CD14-positive monocyte (primary cell): ENCODE results near the gene PSTPIP1. TPM values are rescaled to one million over a fixed set of nuclear protein-coding genes. Genes with fewer than 3 reads are reported as not detected.
A peak's percentile ranks its signal among the peaks of the same experiment; 100 is the strongest.

Experiments used
- DNase-seq, 3 donors: peaks; one replicate each; pipeline ENCODE4 v3.0.0-alpha.2; 2011 to 2022
- H2AFZ ChIP-seq: 2 replicates; pipeline ENCODE4 v1.6.0; 2012; ENCODE audit warnings: mild to moderate bottlenecking, low read depth, low read length, inconsistent platforms; ENCODE audit not compliant: insufficient read depth, poor library complexity, severe bottlenecking
- H3K27ac ChIP-seq, 2 donors: 1 replicate in 1 of 2; 2 replicates in 1 of 2; pipeline ENCODE4 v1.5.1; 2012 to 2013; ENCODE audit warnings: low read length in 2 of 2, control low read depth in 1 of 2, inconsistent platforms in 1 of 2, low read depth in 1 of 2, mild to moderate bottlenecking in 1 of 2
- H3K27me3 ChIP-seq, 2 donors: one replicate each; pipeline versions ENCODE4 v1.6.0 to v1.6.1; 2011 to 2013; ENCODE audit warnings: low read length in 2 of 2; ENCODE audit not compliant: control insufficient read depth in 2 of 2, insufficient read depth in 2 of 2
- H3K36me3 ChIP-seq, 2 donors: replicated peaks in 1 of 2; 1 replicate in 1 of 2; 2 replicates in 1 of 2; pipeline versions ENCODE4 v1.5.1 to v1.6.1; 2012 to 2013; ENCODE audit warnings: low read length in 2 of 2, control low read depth in 1 of 2, inconsistent platforms in 1 of 2, mild to moderate bottlenecking in 1 of 2; ENCODE audit not compliant: insufficient read depth in 2 of 2, control insufficient read depth in 1 of 2
- H3K4me1 ChIP-seq, 2 donors: 1 replicate in 1 of 2; 2 replicates in 1 of 2; pipeline versions ENCODE4 v1.5.1 to v1.6.1; 2012 to 2013; ENCODE audit warnings: low read length in 2 of 2, control low read depth in 1 of 2, inconsistent platforms in 1 of 2, mild to moderate bottlenecking in 1 of 2, moderate library complexity in 1 of 2; ENCODE audit not compliant: insufficient read depth in 2 of 2, control insufficient read depth in 1 of 2
- H3K4me2 ChIP-seq: replicated peaks from 2 replicates; pipeline ENCODE3; 2012; ENCODE audit warnings: low read length, moderate library complexity, mild to moderate bottlenecking; ENCODE audit not compliant: poor library complexity, severe bottlenecking; ENCODE audit errors: extremely low read depth
- H3K4me3 ChIP-seq, 3 experiments: fragments of 200-600 bp in 1 of 3; sonication (generic) in 1 of 3; replicated peaks in 1 of 3; 1 replicate in 2 of 3; 2 replicates in 1 of 3; pipeline ENCODE4 v1.5.1; 2011 to 2013; ENCODE audit warnings: low read length in 3 of 3, mild to moderate bottlenecking in 3 of 3, control low read depth in 2 of 3, low read depth in 2 of 3, inconsistent platforms in 1 of 3, moderate library complexity in 1 of 3
- H3K79me2 ChIP-seq: 2 replicates; pipeline ENCODE4 v1.6.0; 2012; ENCODE audit warnings: mild to moderate bottlenecking, control low read depth, inconsistent platforms, low read length, moderate library complexity; ENCODE audit not compliant: insufficient read depth
- H3K9ac ChIP-seq: 2 replicates; pipeline ENCODE4 v1.6.0; 2017; ENCODE audit warnings: low read length, mild to moderate bottlenecking; ENCODE audit not compliant: insufficient read depth, poor library complexity, severe bottlenecking
- H3K9me3 ChIP-seq, 2 donors: replicated peaks in 1 of 2; 1 replicate in 1 of 2; 2 replicates in 1 of 2; pipeline versions ENCODE4 v1.5.1 to v1.6.1; 2012 to 2013; ENCODE audit warnings: low read length in 2 of 2, control low read depth in 1 of 2; ENCODE audit not compliant: control insufficient read depth in 1 of 2, insufficient read depth in 1 of 2
- H4K20me1 ChIP-seq: 2 replicates; pipeline ENCODE4 v1.6.0; 2012; ENCODE audit warnings: mild to moderate bottlenecking, low read length, control low read depth, moderate library complexity; ENCODE audit not compliant: insufficient read depth
- H3K27ac Mint-ChIP-seq, 7 donors: one replicate each; pipeline ENCODE4 v1.8.0; 2020; ENCODE audit warnings: mild to moderate bottlenecking in 7 of 7, mixed read lengths in 7 of 7, moderate library complexity in 6 of 7, inconsistent platforms in 2 of 7
- H3K27me3 Mint-ChIP-seq, 3 donors: one replicate each; pipeline ENCODE4 v1.8.0; 2021 to 2022; ENCODE audit warnings: low read depth in 3 of 3, mild to moderate bottlenecking in 3 of 3, mixed read lengths in 3 of 3, moderate library complexity in 3 of 3, inconsistent platforms in 1 of 3
- H3K36me3 Mint-ChIP-seq, 2 donors: one replicate each; pipeline ENCODE4 v1.8.0; 2020; ENCODE audit warnings: mixed read lengths in 2 of 2, inconsistent platforms in 1 of 2, mild to moderate bottlenecking in 1 of 2
- H3K4me1 Mint-ChIP-seq: one replicate; pipeline ENCODE4 v1.8.0; 2020; ENCODE audit warnings: mild to moderate bottlenecking, mixed read lengths
- H3K4me3 Mint-ChIP-seq, 2 donors: one replicate each; pipeline ENCODE4 v1.8.0; 2020; ENCODE audit warnings: mild to moderate bottlenecking in 2 of 2, mixed read lengths in 2 of 2, moderate library complexity in 1 of 2
- H3K9me3 Mint-ChIP-seq, 7 donors: one replicate each; pipeline ENCODE4 v1.8.0; 2020 to 2022; ENCODE audit warnings: mixed read lengths in 7 of 7, mild to moderate bottlenecking in 6 of 7, moderate library complexity in 6 of 7, inconsistent platforms in 2 of 7
- WGBS: methylation state at CpG from one replicate; pipeline ENCODE4 v1.1.5; 2013; ENCODE audit warnings: missing lambda C conversion rate; ENCODE audit not compliant: insufficient coverage; 5-methylcytosine and 5-hydroxymethylcytosine counted together
- intact Hi-C, 2 donors: fragments of 100-400 bp; cut with micrococcal nuclease; formaldehyde crosslinking; loops; one replicate each; pipeline versions ENCODE4 v1.15.0 to v1.15.1; 2023
- polyA plus RNA-seq, 3 donors: library from polyadenylated mRNA; depleted of rRNA in 1 of 3; unstranded in 2 of 3; stranded (reverse) in 1 of 3; fragments of 300-500 nt in 2 of 3; fragments of >200 nt in 1 of 3; fragmentation: Illumina TruSeq in 2 of 3; gene quantifications; 1 replicate in 2 of 3; 2 replicates in 1 of 3; pipeline ENCODE4 v1.2.3, GENCODE V29; 2012 to 2021
- TF ChIP-seq, protein P1 (sequence below): fragments of 200-600 bp; IDR thresholded peaks from one replicate; pipeline ENCODE4 v1.8.0; 2022; ENCODE audit warnings: antibody characterized with exemption, mild to moderate bottlenecking

PSTPIP1 gene
- polyA plus RNA-seq, 3 donors = 85.9 to 183 (median 86.8) TPM

DNA sequence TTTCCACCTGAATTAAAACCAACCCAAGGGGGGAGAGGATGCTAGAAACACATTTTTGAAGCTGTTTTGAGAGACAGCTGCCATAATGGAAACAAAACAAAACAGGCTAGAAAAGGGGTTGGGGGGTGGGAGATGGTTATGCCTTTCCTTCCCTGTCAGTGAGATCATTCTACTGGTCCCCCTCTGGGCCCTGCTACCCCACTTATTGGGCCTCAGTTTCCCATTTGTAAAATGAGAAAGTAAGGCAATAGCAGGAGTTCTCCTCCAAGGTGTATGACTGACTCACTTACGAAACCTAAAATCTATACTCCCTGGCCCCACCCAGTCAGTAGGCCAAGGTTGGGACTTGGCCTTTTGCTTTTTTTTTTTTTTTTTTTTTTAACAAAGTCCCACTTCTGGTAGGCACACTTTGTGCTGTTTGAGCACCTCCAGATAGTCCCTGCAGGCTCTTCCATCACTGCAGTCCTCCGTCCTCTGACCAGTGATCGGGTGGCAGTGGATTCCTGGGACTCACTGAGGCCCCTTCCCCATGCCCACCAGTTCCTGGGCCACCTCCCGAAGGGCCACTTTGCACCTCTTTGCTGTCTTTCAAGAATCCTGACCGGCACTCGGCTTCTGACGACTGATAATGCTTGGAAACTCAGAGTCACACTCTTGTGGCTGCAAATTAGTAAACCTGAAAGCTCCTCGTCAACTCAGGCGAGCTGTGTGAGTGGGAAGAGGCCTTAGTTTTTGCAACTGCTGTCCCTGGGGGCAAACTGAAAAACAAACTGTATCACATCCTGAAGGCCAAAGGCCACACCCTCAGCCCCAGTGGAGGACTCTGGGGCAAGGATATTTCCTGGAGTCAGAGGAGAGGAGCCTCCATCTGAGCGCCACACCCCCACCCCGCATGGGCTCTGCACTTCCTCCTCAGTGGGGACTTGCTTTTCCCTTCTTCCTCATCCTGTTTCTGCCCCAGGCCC is 6.7 kb upstream of the PSTPIP1 start:
- intact Hi-C loops = loop anchor here in 1 of 2 donors (10.0 kb wide), 1 partner anchor 77 kb away; no protein-coding TSS in a partner anchor
- H2AFZ ChIP-seq = peak overlapping the region; percentile 35
- Mint-ChIP-seq H3K9me3 (peaks cover 0 to 3% (median 0%) of the 10 kb centered on the region in 7 donors), H3K27me3 (peaks cover 0 to 7% (median 0%) of the 10 kb centered on the region in 3 donors), H3K36me3 (no peaks in the 10 kb centered on the region), H3K4me3 (peak overlapping the region; percentile 69 to 78), H3K27ac (peak overlapping the region; percentile 88 to 96 (median 95)), H3K4me1 (peaks cover 94% of the 10 kb centered on the region)
- peak overlapping the region; percentile 71 to 85 for H3K27ac ChIP-seq
- no peaks in the 10 kb centered on the region for H3K36me3 ChIP-seq
- H3K27me3 ChIP-seq = no peaks in the 10 kb centered on the region
- H3K79me2 ChIP-seq = peaks cover 32% of the 10 kb centered on the region
- peak overlapping the region; percentile 33 for H3K9ac ChIP-seq
- TF ChIP-seq, protein P1, sequence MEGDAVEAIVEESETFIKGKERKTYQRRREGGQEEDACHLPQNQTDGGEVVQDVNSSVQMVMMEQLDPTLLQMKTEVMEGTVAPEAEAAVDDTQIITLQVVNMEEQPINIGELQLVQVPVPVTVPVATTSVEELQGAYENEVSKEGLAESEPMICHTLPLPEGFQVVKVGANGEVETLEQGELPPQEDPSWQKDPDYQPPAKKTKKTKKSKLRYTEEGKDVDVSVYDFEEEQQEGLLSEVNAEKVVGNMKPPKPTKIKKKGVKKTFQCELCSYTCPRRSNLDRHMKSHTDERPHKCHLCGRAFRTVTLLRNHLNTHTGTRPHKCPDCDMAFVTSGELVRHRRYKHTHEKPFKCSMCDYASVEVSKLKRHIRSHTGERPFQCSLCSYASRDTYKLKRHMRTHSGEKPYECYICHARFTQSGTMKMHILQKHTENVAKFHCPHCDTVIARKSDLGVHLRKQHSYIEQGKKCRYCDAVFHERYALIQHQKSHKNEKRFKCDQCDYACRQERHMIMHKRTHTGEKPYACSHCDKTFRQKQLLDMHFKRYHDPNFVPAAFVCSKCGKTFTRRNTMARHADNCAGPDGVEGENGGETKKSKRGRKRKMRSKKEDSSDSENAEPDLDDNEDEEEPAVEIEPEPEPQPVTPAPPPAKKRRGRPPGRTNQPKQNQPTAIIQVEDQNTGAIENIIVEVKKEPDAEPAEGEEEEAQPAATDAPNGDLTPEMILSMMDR = no peak
- H4K20me1 ChIP-seq = no peaks in the 10 kb centered on the region
- H3K4me3 ChIP-seq = peak overlapping the region in 1 of 3 experiments; percentile 60
- 31% methylated on average over 6 of the region's 11 CpGs for WGBS
- peak; percentile 55 to 70 (median 68) for DNase-seq
- H3K4me1 ChIP-seq = peaks cover 100% of the 10 kb centered on the region in 2 donors
- no peaks in the 10 kb centered on the region for H3K9me3 ChIP-seq
- peak overlapping the region; percentile 66 for H3K4me2 ChIP-seq

DNA sequence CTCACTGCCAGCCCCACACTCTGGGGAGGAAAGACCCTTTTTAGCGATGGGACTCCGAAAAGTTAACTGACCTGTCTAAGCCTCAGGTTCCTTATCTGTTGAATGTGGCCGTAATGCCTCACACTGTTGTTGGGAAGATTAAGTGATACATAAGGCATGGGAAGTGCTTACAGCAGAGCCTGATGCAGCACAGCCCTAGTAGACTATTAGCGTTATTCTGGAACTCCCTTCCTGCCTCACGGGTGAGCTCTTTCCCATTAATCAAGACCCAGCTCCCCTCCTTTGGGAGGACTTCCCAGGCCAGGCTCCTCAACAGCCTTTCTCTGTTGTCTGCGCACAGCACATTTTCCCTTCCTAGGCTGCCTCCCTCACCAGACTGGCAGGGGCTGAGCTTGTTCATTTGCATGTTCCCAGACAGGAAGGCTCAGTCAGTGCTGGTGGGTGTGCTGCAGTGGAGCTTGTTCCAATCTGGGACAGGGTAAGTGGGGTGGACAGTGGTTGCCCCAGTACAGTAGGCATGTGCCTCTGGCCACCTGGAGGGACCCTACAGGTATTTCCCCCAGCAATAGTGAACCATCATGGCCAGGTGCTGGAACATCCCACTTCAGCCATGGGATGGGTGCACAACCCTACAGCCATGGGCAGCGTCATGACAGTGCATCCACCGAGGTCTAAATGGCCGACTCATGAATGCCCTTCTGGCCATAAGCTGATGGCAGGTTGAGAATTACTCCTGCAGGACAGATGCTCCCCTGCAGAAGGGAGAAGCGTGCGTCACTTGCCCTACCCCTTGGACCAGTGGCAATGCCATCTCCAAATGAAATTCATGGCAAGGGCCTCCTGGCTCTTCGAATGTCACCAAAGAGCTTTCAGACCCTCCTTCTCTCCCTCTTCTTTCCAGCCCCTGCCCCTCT is 5.8 kb upstream of the PSTPIP1 start:
- no peaks in the 10 kb centered on the region for H3K36me3 Mint-ChIP-seq
- Histone ChIP-seq H3K27ac (peak overlapping the region; percentile 71 to 85), H3K4me3 (peak overlapping the region in 1 of 3 experiments; percentile 60), H3K9me3 (no peaks in the 10 kb centered on the region), H3K4me2 (peak overlapping the region; percentile 66), H3K36me3 (no peaks in the 10 kb centered on the region), H3K27me3 (no peaks in the 10 kb centered on the region), H3K4me1 (peaks cover 100% of the 10 kb centered on the region in 2 donors), H3K79me2 (peaks cover 37% of the 10 kb centered on the region), H4K20me1 (no peaks in the 10 kb centered on the region), H3K9ac (no peak overlapping the region), H2AFZ (peak overlapping the region; percentile 35)
- TF ChIP-seq, protein P1 = no peak
- peak overlapping the region; percentile 69 to 78 for H3K4me3 Mint-ChIP-seq
- peak overlapping the region; percentile 88 to 96 (median 95) for H3K27ac Mint-ChIP-seq
- intact Hi-C loops = loop anchor here in 1 of 2 donors (10.0 kb wide), 1 partner anchor 76 kb away; no protein-coding TSS in a partner anchor
- peaks cover 0 to 2% (median 0%) of the 10 kb centered on the region in 7 donors for H3K9me3 Mint-ChIP-seq
- peaks cover 0 to 7% (median 0%) of the 10 kb centered on the region in 3 donors for H3K27me3 Mint-ChIP-seq
- H3K4me1 Mint-ChIP-seq = peaks cover 94% of the 10 kb centered on the region
- DNase-seq = no peak
- 72% methylated on average over 10 of the region's 12 CpGs for WGBS
